KG1 (cell line): ENCODE results near the gene EPHA4.

Experiments
- DNase-seq: peaks from one replicate; lab custom pipeline; 2025; lab: John Stamatoyannopoulos, UW

Gene EPHA4

GRCh38 chr2:221571551-221572218 is 419 bp downstream of the EPHA4 start:
- no peak for DNase-seq

DNA sequence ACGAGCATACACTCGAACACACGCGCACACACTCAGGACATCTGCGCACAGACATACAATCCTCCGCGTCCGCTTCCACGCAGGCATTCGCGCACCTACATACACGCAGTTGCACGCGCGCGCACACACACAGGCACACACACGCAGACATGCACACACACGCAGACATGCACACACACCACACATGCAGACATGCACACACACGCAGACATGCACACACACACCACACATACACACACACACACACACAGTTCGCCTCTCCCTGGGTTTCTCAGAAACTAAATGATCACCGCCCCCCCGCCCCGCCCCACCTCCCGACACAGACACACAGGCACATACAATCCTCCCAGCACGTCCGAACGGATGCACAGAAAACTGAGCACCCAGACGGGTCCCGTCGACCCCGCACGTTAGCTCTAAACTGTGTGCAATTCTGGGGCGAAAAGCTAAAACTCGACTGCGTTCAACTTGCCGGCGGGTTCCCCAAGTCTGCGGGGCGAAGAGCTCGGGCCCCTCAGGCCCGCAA is 1.0 kb downstream of the EPHA4 start:
- DNase-seq, result no peak

DNA sequence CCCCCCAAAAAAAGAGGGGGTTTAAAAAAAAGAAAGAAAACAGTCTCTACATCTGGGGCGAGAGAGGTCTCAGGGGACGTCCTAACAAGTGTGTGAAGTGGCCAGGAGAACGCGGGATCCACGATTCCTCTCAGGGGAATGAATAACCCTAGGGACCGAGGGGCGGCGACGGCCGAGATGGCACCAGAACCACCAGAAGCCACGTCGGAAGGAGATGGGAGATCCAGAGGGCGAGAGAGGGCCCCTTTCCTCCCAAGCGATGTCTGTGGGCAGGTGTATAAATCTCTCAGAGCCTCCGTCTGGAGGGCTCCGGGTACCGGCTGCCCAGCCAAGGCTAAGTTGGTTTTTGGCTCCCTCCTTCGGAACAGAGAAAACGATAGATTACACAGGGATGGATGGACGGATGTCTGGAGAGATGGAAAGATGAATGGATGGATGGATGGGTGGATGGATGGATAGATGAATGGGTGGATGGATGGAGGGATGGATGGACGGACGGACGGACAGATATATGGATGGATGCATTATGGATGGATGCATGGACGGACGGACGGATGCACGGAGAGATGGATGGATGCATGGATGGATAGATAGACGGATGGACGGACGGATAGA is 1.7 kb downstream of the EPHA4 start:
- DNase-seq, result no peak

- no peak for DNase-seq
Measured at GRCh38 chr2:221569871-221570270, 2.2 kb downstream of the EPHA4 start.

DNA sequence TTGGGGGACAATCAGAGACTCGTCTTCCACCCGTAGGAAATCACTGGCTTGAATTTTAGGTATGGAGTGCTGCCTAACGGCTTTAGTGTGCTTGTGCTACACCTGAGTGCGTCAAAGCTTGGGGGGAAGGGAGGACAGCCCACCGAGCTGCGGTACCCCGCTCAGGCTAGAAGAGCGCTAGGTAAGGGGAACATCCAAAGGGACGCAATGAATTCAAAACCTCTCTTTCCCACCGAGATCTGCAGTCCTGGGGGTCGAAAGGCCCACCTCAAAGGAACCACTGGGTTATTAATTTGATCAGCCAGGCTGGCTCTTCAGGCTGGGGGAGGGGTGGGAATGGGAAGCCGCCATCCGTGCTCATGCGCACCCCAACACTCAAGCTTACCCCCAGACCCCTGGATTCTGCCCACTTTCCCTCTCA is 2.7 kb downstream of the EPHA4 start:
- no peak for DNase-seq

- DNase-seq, result no peak
Measured at GRCh38 chr2:221568299-221568698, 3.8 kb downstream of the EPHA4 start.

DNA sequence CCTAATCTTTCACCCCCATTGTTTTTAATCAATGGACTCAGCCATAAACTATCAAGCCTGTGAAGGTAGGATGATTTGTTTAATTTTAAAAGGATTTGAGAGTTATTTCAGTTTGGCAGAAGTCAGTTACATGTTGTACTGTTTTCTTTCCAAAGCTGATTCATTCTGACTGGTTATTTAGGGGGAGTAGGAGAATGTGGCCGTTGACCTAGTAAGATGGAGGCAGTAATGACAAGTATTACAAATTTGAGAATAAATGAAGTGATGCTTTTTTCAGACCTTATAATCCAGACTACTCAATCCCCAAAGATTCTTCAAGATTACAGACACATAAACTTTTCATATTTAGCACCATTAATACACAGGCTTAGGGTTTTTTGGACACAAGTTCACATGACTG is 4.3 kb downstream of the EPHA4 start:
- no peak for DNase-seq

- no peak for DNase-seq
Measured at GRCh38 chr2:221567231-221567760, 4.8 kb downstream of the EPHA4 start.

DNA sequence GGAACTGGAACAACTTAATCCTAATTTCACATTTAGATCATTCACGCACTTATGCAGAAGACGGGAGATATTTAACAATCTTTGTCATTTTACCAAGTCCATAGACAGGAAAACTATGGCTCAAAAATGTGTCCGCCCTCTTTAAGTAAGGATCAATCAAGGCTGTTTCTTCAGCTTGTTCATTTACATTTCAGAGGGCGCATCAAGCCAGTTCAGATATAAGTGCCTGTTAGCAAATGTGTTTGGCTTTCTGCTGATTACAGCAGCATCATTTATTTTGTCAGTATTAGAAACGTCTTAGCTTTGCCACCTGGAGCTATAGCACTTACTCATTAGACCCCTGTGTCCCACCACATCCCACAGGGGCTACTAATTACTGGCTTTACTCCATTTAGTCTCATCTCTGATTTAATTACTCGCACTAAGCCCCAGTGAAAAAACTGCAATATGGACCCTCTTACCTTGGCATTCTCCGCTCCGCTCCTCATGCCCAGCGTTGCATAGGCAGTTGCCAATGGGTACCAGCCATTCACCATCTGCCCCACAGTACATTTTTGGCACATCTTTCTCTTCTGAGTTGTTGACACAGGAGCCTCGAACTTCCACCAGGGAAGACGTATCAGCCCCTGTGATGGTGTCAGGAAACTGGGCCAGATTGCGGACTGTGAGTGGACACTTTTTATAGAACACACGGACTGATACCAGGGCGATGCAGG is 8.7 kb downstream of the EPHA4 start:
- DNase-seq, result no peak

GRCh38 chr2:221562226-221562625 is 9.9 kb downstream of the EPHA4 start:
- no peak for DNase-seq

- DNase-seq, result no peak
Measured at GRCh38 chr2:221561770-221562169, 10.3 kb downstream of the EPHA4 start.

DNA sequence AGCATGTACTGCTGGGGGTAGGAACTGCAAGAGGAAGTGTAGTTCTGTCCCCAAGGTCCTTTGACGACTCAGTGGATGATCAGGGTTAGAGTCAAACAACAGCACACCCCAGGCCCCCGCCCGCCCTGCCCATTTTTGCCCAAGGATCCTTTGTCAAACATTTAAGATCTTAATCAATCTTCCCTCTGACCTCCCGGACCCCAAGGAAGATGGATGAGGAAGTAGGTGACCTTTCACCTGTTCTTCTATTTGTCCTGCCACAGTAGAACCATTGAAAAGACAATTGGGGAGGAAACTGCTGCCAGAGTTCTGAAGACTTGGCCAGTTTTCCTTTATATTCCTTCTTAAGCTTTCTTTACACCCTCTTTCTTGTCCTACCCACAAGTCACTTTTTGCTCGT is 12.1 kb downstream of the EPHA4 start:
- no peak for DNase-seq

GRCh38 chr2:221558107-221558506 is 14.0 kb downstream of the EPHA4 start:
- DNase-seq, result no peak

GRCh38 chr2:221555494-221555846 is 16.6 kb downstream of the EPHA4 start:
- no peak for DNase-seq

DNA sequence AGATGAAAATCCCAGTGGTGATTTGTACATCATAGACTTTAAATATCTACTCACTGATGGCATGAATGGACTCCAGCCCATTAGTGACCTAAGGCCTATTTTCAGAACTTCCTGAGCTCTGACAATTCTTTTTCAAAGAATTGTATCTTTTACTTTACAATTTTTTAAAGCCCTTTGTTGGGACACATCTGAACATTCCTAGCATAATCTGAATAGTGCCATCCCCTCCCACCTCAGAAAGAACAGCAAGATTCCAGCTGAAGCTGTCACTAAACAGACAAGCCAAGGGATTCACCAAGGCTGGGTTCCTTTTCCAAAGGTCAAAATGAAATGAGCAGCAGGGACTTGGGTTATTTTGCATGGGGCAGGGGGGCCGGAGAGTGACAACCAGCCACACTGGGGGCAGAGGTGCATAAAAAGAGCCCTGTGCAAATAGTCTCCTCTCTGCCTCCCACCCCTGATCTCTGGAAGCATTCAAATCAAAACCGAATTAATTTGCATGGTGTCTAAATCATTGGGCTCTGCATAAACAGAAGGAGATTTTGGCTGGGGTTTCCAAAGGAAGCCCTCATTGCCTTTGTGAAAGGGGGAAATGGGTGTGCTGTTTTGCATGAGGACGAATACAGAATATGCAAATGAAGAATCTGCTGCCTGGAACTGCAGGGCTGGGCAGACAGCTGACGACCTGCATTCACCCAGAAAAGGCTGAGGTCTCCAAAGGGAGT is 17.2 kb downstream of the EPHA4 start:
- no peak for DNase-seq

- DNase-seq, result no peak
Measured at GRCh38 chr2:221553333-221553732, 18.8 kb downstream of the EPHA4 start.

DNA sequence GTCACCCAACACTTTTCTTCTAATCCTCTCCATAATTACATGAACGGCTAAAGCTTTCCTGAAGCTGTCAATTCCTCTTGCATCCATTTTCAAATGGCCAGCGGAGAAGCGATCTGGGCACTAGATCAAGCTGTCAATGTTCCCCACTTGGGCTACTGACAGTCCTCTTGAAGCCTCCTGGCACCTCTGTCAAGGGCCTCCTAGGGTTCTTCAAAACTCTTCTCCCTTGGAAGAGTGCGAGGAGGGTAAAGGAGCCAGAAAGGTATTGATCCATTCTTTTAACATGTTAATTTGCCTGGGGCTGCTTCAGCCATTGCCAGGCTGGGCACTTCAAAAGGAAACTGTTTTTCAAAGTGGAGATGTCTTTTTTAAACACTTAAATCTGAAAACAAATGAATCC is 19.8 kb downstream of the EPHA4 start:
- DNase-seq, result no peak

DNA sequence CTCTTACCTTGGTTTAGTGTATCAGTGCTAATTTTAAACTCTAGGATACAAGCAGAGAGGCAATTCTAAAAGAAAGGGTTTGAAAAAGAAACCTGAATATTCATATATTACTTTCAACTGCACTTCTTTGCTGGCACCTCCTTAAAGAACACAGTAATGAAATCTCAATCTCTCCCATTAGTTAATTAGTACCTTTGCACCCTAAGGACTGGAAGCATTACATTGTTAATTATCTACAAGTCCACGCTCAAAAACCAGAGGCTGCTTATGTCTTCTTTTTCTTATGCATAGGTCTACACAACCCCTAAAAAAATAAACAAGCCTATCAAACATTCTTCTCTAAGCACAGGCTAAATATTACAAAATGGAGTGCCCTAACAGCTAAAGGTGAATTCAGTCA is 20.2 kb downstream of the EPHA4 start:
- DNase-seq, result no peak

GRCh38 chr2:221549143-221549542 is 23.0 kb downstream of the EPHA4 start:
- no peak for DNase-seq

GRCh38 chr2:221546505-221547225 is 25.4 kb downstream of the EPHA4 start:
- no peak for DNase-seq

DNA sequence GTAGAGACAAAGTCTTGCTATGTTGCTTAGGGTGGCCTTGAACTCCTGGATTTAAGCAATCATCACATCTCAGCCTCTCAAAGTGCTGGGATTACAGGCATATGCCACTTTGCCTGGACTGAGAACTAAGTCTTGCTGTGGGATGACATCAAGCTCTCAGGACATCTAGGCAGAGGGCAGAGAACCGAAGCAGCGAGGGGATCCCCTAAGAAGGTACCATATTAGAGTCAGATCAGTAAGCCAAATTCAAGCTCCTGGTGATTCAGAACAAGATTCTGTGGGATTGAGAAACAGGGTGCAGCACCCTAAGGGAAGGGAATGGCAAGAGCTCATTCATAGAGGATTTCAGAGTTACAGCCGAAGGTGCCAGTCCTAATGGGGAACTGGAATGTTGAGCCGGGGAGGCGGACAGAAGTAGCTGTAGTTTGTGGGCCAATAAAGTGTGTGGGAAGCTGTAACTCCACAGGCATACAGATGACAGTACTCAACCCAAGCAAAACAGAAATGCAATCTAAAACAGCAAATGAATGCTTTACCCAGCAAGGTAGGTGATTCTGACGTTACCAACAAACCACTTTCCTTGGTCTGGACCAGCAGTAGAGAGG is 30.9 kb downstream of the EPHA4 start:
- no peak for DNase-seq
